Astrocyte of the spinal cord (primary cell): ENCODE measurements around the gene PPP1R13B.

Experiments
- DNase-seq: peaks from one replicate; pipeline ENCODE4 v3.0.0; 2011; ENCODE audit warnings: low read depth, low spot score
- H3K4me3 ChIP-seq: 2 replicates; pipeline ENCODE4 v1.5.1; 2011; ENCODE audit warnings: low read depth, mild to moderate bottlenecking, low read length, moderate library complexity
- in situ Hi-C: cut with HindIII; loops from 2 replicates; pipeline ENCODE4 v1.10.0; 2017; ENCODE audit warnings: low sequenced_read_pairs
- TF ChIP-seq, protein P1 (sequence below): IDR thresholded peaks from 2 replicates; pipeline ENCODE4 v1.5.1; 2012; ENCODE audit warnings: low read depth, mild to moderate bottlenecking, low read length, inconsistent platforms

The PPP1R13B gene

DNA sequence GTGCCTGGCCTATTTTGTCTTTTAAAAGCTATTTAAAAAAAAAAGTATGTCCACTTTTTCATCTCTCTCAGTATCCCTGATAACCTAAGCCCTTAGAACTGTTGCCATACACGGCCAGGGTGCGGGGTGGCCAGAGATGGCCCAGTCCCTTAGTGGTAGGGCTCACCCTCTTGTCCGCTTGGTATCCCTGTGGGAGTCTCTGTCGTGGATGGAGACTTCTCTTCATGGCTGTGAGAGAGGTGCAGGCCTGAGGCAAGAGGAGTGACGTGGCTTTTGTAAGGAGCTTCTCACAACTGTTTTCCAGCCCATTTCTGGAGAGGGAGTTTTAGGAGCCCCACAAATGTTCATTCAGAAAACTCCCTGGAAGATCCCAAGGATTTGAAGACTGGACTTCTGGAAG is 158.9 kb downstream of the PPP1R13B start:
- in situ Hi-C loops: no loop called here
- DNase-seq: no peak
- no peak overlapping the region for H3K4me3 ChIP-seq
- TF ChIP-seq, protein P1, sequence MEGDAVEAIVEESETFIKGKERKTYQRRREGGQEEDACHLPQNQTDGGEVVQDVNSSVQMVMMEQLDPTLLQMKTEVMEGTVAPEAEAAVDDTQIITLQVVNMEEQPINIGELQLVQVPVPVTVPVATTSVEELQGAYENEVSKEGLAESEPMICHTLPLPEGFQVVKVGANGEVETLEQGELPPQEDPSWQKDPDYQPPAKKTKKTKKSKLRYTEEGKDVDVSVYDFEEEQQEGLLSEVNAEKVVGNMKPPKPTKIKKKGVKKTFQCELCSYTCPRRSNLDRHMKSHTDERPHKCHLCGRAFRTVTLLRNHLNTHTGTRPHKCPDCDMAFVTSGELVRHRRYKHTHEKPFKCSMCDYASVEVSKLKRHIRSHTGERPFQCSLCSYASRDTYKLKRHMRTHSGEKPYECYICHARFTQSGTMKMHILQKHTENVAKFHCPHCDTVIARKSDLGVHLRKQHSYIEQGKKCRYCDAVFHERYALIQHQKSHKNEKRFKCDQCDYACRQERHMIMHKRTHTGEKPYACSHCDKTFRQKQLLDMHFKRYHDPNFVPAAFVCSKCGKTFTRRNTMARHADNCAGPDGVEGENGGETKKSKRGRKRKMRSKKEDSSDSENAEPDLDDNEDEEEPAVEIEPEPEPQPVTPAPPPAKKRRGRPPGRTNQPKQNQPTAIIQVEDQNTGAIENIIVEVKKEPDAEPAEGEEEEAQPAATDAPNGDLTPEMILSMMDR: no peak

DNA sequence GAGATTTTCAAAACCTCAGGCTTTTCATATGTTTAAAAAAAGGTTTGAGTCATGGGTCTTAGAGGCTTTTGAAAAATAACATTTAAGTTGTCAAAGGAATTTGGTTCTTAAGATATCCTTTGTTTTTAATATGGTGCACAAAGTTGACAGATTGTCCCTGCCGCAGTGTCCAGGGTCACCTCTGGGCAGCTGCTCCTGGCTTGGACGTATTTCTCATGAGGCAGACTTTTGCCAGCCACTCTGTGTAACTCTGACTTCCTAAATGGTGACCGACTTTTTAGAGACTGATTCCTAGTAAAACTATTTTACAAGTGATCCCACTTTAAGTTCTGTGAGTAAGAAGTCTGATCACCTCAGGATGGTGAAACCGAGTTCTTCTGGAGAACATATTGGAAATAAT is 159.7 kb downstream of the PPP1R13B start:
- in situ Hi-C loops: no loop called here
- TF ChIP-seq, protein P1: no peak
- no peak overlapping the region for H3K4me3 ChIP-seq
- DNase-seq: no peak

DNA sequence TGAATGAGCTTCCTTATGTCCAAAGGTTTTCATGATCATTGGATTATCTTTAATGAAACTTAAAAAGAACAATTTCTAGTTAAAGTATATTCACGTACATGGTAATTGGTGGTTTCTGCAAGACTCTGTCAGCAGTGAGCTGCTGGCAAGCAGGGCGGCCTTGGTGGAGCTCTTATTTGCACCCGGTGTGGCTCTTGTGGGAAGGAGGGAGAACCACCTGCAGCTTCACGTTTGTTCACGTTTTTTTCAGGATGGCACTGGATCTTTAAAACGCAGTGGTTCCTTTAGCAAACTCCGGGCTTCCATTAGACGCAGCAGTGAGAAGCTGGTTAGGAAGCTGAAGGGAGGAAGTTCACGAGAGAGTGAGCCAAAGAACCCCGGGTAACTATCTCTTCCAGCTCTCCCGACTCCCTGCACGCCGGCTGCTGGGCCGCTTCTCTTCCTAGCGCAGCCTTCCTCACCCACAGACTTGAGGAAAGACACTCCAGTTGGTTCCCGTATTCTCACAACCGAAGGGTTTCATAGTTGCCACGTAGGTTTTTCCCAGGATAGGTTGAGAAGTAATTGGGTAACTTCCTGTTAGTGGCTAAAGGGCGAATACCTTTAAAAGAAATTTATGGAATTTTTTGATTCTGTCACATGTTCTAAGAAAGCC is 160.4 kb downstream of the PPP1R13B start:
- in situ Hi-C loops: no loop called here
- TF ChIP-seq, protein P1: no peak
- H3K4me3 ChIP-seq: no peak overlapping the region
- no peak for DNase-seq

DNA sequence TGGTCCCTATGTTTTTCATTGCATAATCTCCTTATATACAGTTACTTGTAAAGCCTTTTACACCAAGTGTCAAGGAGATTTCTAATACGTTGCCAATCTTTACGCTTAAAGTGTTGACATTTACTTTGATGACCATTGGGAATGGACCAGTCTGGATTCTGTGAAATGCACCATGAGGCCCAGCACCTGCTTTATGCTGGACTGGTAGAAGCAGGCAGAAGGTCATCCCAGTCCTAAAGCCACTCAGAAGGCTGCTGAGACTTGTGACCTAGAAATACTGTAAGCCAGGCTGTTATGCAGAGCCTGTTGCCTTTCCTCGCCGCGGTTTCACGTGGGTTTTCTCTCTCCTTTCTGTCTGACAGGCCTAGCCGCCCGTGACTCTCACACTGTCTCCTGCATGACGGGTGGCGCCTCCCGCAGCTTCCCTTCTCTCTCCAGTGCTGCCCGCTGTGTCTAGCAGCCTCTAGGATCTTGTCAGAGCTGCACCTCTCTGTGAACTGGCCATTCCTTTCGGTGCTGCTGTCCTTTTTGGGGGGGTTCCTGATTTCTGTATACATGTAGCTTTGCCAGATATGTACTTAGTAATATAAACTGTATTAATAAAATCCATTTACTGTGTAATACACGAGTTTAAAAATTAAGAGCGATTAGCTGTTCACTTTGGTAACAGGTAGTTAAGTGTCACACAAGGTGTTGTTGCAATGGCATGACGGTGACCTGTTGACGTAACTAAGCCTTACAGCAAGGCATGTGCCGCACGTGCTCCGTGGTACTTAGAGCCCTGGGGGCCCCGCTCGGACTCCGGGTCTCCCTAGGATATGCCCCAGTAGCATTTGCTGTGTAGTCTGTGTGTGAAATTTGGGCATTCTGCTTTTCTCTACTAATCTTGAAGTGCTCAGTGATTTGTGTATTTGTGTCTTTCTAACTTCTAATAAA is 161.8 kb downstream of the PPP1R13B start:
- no peak overlapping the region for H3K4me3 ChIP-seq
- no peak for DNase-seq
- in situ Hi-C loops: no loop called here
- TF ChIP-seq, protein P1: no peak

DNA sequence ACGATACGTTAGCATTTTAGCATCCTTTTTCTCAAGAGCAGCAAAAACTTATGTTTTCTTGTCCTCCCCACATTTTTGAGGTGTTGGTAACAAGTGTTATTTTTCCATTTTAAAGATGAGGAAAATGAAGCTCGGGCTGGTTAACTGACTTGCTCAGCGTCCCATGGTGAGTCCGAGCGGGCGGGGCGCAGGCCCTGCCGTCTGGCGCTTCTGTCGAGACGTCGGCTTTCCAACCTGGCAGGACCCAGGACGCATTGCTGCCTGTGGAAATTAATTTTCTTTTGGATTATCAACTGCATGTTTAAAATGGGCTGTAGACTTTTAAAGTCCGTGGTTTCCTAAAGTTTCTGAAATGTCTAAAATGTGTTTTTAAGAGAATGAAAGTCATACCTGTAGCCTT is 162.5 kb downstream of the PPP1R13B start:
- no peak for DNase-seq
- in situ Hi-C loops: no loop called here
- TF ChIP-seq, protein P1: no peak
- H3K4me3 ChIP-seq: no peak overlapping the region

DNA sequence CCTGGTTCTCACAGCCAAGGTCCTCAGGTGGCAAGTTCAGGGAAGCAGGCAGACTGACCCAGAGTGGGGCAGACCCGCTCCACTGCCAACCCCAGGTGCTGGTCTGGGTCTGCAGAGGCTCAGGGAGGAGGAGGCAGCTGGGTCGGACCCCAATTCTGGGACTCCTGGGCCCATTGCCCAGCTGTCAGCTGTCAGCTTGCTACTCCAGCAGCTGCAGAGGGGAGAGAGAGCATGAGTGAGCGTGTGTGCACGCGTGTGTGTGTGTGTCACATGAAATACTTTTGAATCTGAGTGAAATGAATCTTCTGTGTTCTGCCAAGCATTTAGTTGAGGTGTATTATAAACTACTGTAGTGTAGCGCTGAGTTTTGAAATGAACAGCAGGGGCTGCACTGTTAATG is 162.9 kb downstream of the PPP1R13B start:
- no peak for DNase-seq
- no peak overlapping the region for H3K4me3 ChIP-seq
- TF ChIP-seq, protein P1: no peak
- in situ Hi-C loops: no loop called here
